HepG2 (cell line): ENCODE data around the gene ZSCAN21. TPM values are rescaled to one million over a fixed set of nuclear protein-coding genes. Genes with fewer than 3 reads are reported as not detected.

ENCODE experiments used
- AFF4 ChIP-seq: sonication (generic); formaldehyde crosslinking; IDR thresholded peaks from 2 replicates; pipeline ENCODE4 v1.4.0; 2020; ENCODE audit warnings: missing genetic modification reagents
- CREM ChIP-seq, 2 experiments: sonication (generic) in 1 of 2; formaldehyde crosslinking in 1 of 2; IDR thresholded peaks; 2 replicates each; pipeline versions ENCODE4 v1.4.0 to v1.6.1; 2016 to 2020; ENCODE audit warnings: antibody characterized with exemption in 1 of 2, mild to moderate bottlenecking in 1 of 2, missing genetic modification reagents in 1 of 2
- FOXO1 ChIP-seq: sonication (generic); formaldehyde crosslinking; IDR thresholded peaks from 2 replicates; pipeline ENCODE4 v1.4.0; 2020; ENCODE audit warnings: missing genetic modification reagents
- MAFG ChIP-seq: sonication (generic); formaldehyde crosslinking; IDR thresholded peaks from 2 replicates; pipeline ENCODE4 v1.5.1; 2020; ENCODE audit warnings: mild to moderate bottlenecking, missing genetic modification reagents
- NFYB ChIP-seq: sonication (generic); formaldehyde crosslinking; IDR thresholded peaks from 2 replicates; pipeline ENCODE4 v1.4.0; 2020; ENCODE audit warnings: missing genetic modification reagents
- ZFY ChIP-seq: sonication (generic); formaldehyde crosslinking; IDR thresholded peaks from 2 replicates; pipeline ENCODE4 v1.4.0; 2020; ENCODE audit warnings: missing genetic modification reagents
- ZNF317 ChIP-seq: sonication (generic); formaldehyde crosslinking; IDR thresholded peaks from 2 replicates; pipeline ENCODE4 v1.5.0; 2020; ENCODE audit warnings: mild to moderate bottlenecking, missing genetic modification reagents
- ZNF407 ChIP-seq: sonication (generic); formaldehyde crosslinking; IDR thresholded peaks from one replicate; pipeline ENCODE4 v1.5.1; 2020; ENCODE audit warnings: mild to moderate bottlenecking, missing genetic modification reagents; ENCODE audit errors: not compliant biosample characterization
- ZNF432 ChIP-seq: sonication (generic); formaldehyde crosslinking; IDR thresholded peaks from 2 replicates; pipeline ENCODE4 v1.5.0; 2020; ENCODE audit warnings: missing genetic modification reagents, mild to moderate bottlenecking, borderline replicate concordance
- ZNF660 ChIP-seq: sonication (generic); formaldehyde crosslinking; IDR thresholded peaks from 2 replicates; pipeline ENCODE4 v1.5.1; 2020; ENCODE audit warnings: mild to moderate bottlenecking, low read depth, missing genetic modification reagents, borderline replicate concordance
- ZNF687 ChIP-seq: sonication (generic); formaldehyde crosslinking; IDR thresholded peaks from 2 replicates; pipeline ENCODE4 v1.5.1; 2020; ENCODE audit warnings: mild to moderate bottlenecking, missing genetic modification reagents, moderate library complexity
- polyA plus RNA-seq, 8 experiments: library from polyadenylated mRNA; depleted of rRNA in 3 of 8; stranded (reverse) in 7 of 8; unstranded in 1 of 8; fragments of >200 nt; fragmentation: Illumina TruSeq in 4 of 8; extraction: Trizol in 4 of 8; gene quantifications; 2 replicates each; pipeline versions ENCODE4 v1.2.1 to v1.2.3, GENCODE V29; 2011 to 2016; ENCODE audit warnings: low read depth in 4 of 8, missing spikeins in 1 of 8, mixed read lengths in 1 of 8; ENCODE audit not compliant: insufficient read depth in 1 of 8
- total RNA-seq, 5 experiments: library from RNA; depleted of rRNA; stranded (reverse); fragments of >200 nt; fragmentation: Illumina TruSeq; extraction: Trizol; gene quantifications; 2 replicates each; pipeline ENCODE4 v1.2.3, GENCODE V29; 2016; ENCODE audit warnings: low read depth in 1 of 5

The ZSCAN21 gene
- total and polyA plus RNA-seq, 2 of the 13 experiments (the other 11 are each of a cell fraction or from before 2014, with no cell fraction given): 7.0 to 10.0 TPM

- TF ChIP-seq ZNF317 (CRISPR knock-in tag) (no peak), MAFG (CRISPR knock-in tag) (no peak), AFF4 (CRISPR knock-in tag) (no peak; the same call in 1 of the 2 replicates), FOXO1 (CRISPR knock-in tag) (peak; percentile 39; the same call in 1 of the 2 replicates), ZFY (CRISPR knock-in tag) (no peak), CREM (IDR thresholded peaks at IDR 0.05) (no peak; the same call in 1 of the 2 replicates), CREM (CRISPR knock-in tag; IDR thresholded peaks at IDR 0.05) (no peak), ZNF432 (CRISPR knock-in tag) (no peak), NFYB (CRISPR knock-in tag) (no peak), ZNF407 (CRISPR knock-in tag) (no peak), ZNF687 (CRISPR knock-in tag) (peak; percentile 69), ZNF660 (CRISPR knock-in tag) (no peak)
These were observed 32.3 kb upstream of the ZSCAN21 start (continued) for GRCh38 chr7:100017300-100017699.
